GM12801 (cell line): ENCODE data around the gene GSK3B.

Experiments used
- CTCF ChIP-seq: IDR thresholded peaks from one replicate; pipeline ENCODE4 v1.5.1; 2011; ENCODE audit warnings: control low read depth; ENCODE audit not compliant: insufficient read length; ENCODE audit errors: extremely low read depth

The GSK3B gene

GRCh38 chr3:119835556-119835955 is 258.7 kb downstream of the GSK3B start:
- TF ChIP-seq CTCF: no peak

DNA sequence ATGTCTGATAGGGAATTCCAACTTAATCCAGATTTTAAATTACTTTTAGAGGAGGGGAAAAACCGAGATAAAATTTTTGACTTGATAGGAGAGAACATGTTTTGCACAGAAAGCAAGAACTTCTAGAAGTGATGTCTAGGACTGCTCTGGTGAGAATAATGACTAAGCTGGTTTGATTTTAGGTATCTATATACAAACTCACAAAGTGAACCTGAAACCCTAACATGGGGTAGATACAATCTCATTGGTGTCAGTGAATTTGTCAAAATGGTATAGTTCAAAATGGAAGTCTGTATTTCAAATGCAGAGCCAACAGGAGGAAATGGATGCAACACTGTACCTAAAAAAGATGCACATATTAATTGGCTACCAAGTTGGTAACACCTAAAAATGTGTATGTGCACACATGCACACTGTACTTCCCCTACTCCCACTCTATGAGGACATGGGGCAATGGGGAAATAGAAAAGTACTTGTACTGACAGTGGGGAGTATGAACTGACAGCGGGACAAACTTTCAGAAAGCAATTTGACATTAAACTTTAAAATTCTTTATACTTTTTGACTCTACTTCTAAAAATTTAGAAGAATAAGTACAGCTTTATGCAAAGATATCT is 259.4 kb downstream of the GSK3B start:
- TF ChIP-seq CTCF: no peak

DNA sequence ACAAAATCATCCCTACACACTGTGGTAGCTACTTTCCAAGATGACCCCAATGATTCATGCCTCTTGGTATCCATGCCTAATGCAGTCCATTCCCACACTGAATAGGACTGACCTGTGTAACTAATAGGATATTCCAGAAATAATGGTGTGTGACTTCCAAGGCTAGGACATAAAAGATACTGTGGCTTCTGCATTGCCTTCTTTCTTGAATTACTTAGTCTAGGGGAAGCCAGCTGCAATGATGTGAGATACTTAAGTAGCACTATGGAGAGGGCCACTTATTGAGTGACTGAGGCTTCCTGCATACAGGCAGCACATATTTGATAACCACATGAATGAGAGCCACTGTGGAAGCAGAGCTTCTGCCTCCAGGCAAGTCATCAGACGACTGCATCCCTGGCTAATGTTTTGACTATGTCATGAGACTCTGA is 262.3 kb downstream of the GSK3B start:
- TF ChIP-seq CTCF: no peak

GRCh38 chr3:119831022-119831421 is 263.2 kb downstream of the GSK3B start:
- TF ChIP-seq CTCF: no peak

- TF ChIP-seq CTCF: no peak
Measured at GRCh38 chr3:119829420-119829819, 264.8 kb downstream of the GSK3B start.

- no peak for TF ChIP-seq CTCF
Measured at GRCh38 chr3:119826711-119827608, 267.3 kb downstream of the GSK3B start.

GRCh38 chr3:119825820-119826219 is 268.4 kb downstream of the GSK3B start:
- TF ChIP-seq CTCF: no peak
